ENCODE measurements around the gene PPP6R2.

- TF ChIP-seq CTCF (IDR thresholded peaks at IDR 0.05 in 2 of 3, conservative IDR thresholded peaks at IDR 0.05 in 1 of 3; ENCODE audit: borderline replicate concordance in 1 of 3, insufficient read depth in 1 of 3, low read depth in 2 of 3, low read length in 2 of 3) = no peak
- no peak for TF ChIP-seq POLR2A (IDR thresholded peaks at IDR 0.05; ENCODE audit: borderline replicate concordance, extremely low read depth, insufficient read depth, insufficient read length)
- TF ChIP-seq YY1 (IDR thresholded peaks at IDR 0.05; ENCODE audit: extremely low read depth, insufficient replicate concordance, low read depth, low read length) = no peak
- no peak for TF ChIP-seq ELF1 (IDR thresholded peaks at IDR 0.05; ENCODE audit: borderline replicate concordance, low read depth)
- no peak for TF ChIP-seq ZNF274 (IDR thresholded peaks at IDR 0.05; ENCODE audit: low read depth, low read length)
- TF ChIP-seq CEBPB (IDR thresholded peaks at IDR 0.05; ENCODE audit: low read depth) = no peak
- TF ChIP-seq TCF7L2 (IDR thresholded peaks at IDR 0.05; ENCODE audit: borderline replicate concordance, extremely low read depth, insufficient read depth, insufficient read length) = no peak
- TF ChIP-seq SP1 (IDR thresholded peaks at IDR 0.05; ENCODE audit: low read depth) = no peak
- no peak for TF ChIP-seq POLR2AphosphoS5 (IDR thresholded peaks at IDR 0.05; ENCODE audit: low read depth, low read length)
- no peak for TF ChIP-seq SIN3A (IDR thresholded peaks at IDR 0.05; ENCODE audit: low read depth)
- no peak for TF ChIP-seq EZH2 (IDR thresholded peaks at IDR 0.05)
- TF ChIP-seq ZFX (IDR thresholded peaks at IDR 0.05) = no peak
- no peak for TF ChIP-seq MAX (IDR thresholded peaks at IDR 0.05)
- TF ChIP-seq JUND (IDR thresholded peaks at IDR 0.05) = no peak
Observed at GRCh38 chr22:50461536-50461935, 118.4 kb downstream of the PPP6R2 start.
